Sigmoid colon (tissue), 4 donors: ENCODE results near the gene LAS1L.

Experiments
- EP300 ChIP-seq, 4 donors: sonication (generic); formaldehyde crosslinking; IDR thresholded peaks; one replicate each; pipeline ENCODE4 v1.6.1; 2017; ENCODE audit warnings: antibody characterized with exemption in 4 of 4
- POLR2A ChIP-seq, 2 donors: fragments of 450-650 bp; IDR thresholded peaks; one replicate each; pipeline ENCODE4 v1.6.1; 2016; ENCODE audit warnings: antibody characterized with exemption in 2 of 2, mild to moderate bottlenecking in 2 of 2, moderate library complexity in 2 of 2
- POLR2AphosphoS5 ChIP-seq, 4 donors: sonication (generic); formaldehyde crosslinking; IDR thresholded peaks; one replicate each; pipeline ENCODE4 v1.6.1; 2017; ENCODE audit warnings: antibody characterized with exemption in 4 of 4
- TF ChIP-seq, protein P1 (sequence below), 4 experiments: fragments of 450-650 bp in 3 of 4; fragments of 200-600 bp in 1 of 4; IDR thresholded peaks; one replicate each; pipeline ENCODE4 v1.5.1; 2016 to 2019; ENCODE audit warnings: antibody characterized with exemption in 4 of 4, mild to moderate bottlenecking in 3 of 4, moderate library complexity in 2 of 4

DNA sequence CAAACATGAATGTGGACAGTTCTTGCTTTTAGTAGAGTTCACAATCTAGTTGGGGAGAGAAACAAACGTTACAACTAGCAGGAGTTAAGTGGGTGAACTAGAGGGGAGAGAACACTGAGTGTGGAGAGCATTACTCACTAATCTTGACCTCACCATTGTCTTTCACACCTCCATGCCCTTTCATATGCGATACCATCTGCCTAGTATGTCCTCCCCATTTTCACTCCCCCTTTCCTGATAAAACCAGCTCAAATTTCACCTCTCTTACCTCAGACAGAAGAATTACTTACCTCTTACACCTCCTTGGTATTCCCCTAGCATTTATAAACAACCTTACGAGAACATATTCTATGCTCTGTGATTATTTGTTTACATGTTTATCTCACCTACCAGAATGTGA lies 53.6 kb downstream of the LAS1L start:
- TF ChIP-seq POLR2A (IDR thresholded peaks at IDR 0.05) (no peak), POLR2AphosphoS5 (IDR thresholded peaks at IDR 0.05) (no peak), EP300 (IDR thresholded peaks at IDR 0.05) (no peak)
- TF ChIP-seq, protein P1, sequence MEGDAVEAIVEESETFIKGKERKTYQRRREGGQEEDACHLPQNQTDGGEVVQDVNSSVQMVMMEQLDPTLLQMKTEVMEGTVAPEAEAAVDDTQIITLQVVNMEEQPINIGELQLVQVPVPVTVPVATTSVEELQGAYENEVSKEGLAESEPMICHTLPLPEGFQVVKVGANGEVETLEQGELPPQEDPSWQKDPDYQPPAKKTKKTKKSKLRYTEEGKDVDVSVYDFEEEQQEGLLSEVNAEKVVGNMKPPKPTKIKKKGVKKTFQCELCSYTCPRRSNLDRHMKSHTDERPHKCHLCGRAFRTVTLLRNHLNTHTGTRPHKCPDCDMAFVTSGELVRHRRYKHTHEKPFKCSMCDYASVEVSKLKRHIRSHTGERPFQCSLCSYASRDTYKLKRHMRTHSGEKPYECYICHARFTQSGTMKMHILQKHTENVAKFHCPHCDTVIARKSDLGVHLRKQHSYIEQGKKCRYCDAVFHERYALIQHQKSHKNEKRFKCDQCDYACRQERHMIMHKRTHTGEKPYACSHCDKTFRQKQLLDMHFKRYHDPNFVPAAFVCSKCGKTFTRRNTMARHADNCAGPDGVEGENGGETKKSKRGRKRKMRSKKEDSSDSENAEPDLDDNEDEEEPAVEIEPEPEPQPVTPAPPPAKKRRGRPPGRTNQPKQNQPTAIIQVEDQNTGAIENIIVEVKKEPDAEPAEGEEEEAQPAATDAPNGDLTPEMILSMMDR (IDR thresholded peaks at IDR 0.05), result no peak
